H1 (cell line): ENCODE data around the gene ADSS1. TPM values are rescaled to one million over a fixed set of nuclear protein-coding genes. Genes with fewer than 3 reads are reported as not detected.

ENCODE experiments used
- ASH2L ChIP-seq: fragments of 200-600, 300-600 bp; sonication (generic); IDR thresholded peaks from one replicate; pipeline ENCODE4 v1.7.1; 2017; ENCODE audit warnings: low read length
- BACH1 ChIP-seq: IDR thresholded peaks from 2 replicates; pipeline ENCODE4 v1.6.1; 2012; ENCODE audit warnings: low read length, improper control_type of control experiment
- EP300 ChIP-seq, 2 experiments: IDR thresholded peaks; 1 replicate in 1 of 2; 2 replicates in 1 of 2; pipeline ENCODE4 v1.6.1; 2011 to 2012; ENCODE audit warnings: low read depth in 2 of 2, low read length in 2 of 2, mild to moderate bottlenecking in 2 of 2, borderline replicate concordance in 1 of 2, inconsistent platforms in 1 of 2, moderate library complexity in 1 of 2
- EZH2 ChIP-seq: fragments of 200-600 bp; sonication (generic); IDR thresholded peaks from 2 replicates; pipeline ENCODE4 v1.7.1; 2012; ENCODE audit warnings: low read depth, mild to moderate bottlenecking, moderate library complexity, low read length, inconsistent platforms; ENCODE audit not compliant: severe bottlenecking
- SRF ChIP-seq: IDR thresholded peaks from 2 replicates; pipeline ENCODE4 v1.6.1; 2011; ENCODE audit warnings: mild to moderate bottlenecking, low read depth, low read length, moderate library complexity
- TAF7 ChIP-seq: optimal IDR thresholded peaks from 2 replicates; pipeline ENCODE3; 2011; ENCODE audit warnings: low read depth, mild to moderate bottlenecking, inconsistent platforms, low read length, moderate library complexity, borderline replicate concordance
- TBP ChIP-seq: IDR thresholded peaks from 2 replicates; pipeline ENCODE4 v1.6.1; 2011; ENCODE audit warnings: low read depth, low read length, improper control_type of control experiment
- YY1 ChIP-seq: IDR thresholded peaks from 2 replicates; pipeline ENCODE4 v1.6.1; 2011; ENCODE audit warnings: low read depth, mild to moderate bottlenecking, low read length
- polyA plus RNA-seq, 7 experiments: library from polyadenylated mRNA; depleted of rRNA in 3 of 7; stranded (reverse) in 5 of 7; unstranded in 2 of 7; fragments of >200 nt in 5 of 7; fragments of 200-250 nt in 2 of 7; gene quantifications; 1 replicate in 5 of 7; 2 replicates in 1 of 7; 4 replicates in 1 of 7; pipeline versions ENCODE4 v1.2.1 to v1.2.3, GENCODE V29; 2011 to 2013; ENCODE audit warnings: missing spikeins in 2 of 7, mixed read lengths in 2 of 7
- total RNA-seq: library from RNA; stranded (reverse); fragmentation: NEBNext Ultra II Directional; extraction: Animal tissue kit (Norgen Biotek cat#: 25700); gene quantifications from 2 replicates; pipeline ENCODE4 v1.2.1, GENCODE V29; 2021
- TF ChIP-seq, protein P1 (sequence below): IDR thresholded peaks from 2 replicates; pipeline ENCODE4 v1.6.1; 2012; ENCODE audit warnings: low read length, inconsistent platforms

The ADSS1 gene
- total and polyA plus RNA-seq, 2 of the 8 experiments (the other 6 are each of a cell fraction or from before 2014, with no cell fraction given): 7.1 to 7.9 TPM

DNA sequence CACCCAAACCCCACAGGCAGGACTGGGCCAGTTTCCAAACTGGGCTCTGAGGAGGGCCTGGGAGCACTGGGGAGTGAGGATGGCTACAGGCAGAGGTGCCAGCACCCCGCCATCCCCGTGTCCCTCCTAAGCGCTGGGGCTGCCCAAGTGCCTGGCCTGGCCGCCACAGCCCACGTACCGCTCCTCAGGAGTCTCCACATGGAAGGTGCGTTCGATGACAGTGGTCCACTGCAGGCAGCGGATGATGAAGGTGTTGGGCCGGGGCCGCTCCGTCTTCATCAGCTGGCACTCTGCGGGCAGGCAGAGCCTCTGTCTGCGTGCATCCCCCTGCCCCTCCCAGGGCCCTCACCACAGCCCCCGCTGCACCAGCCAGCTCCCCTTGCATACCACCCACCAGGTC lies 52.5 kb downstream of the ADSS1 start (continued):
- TF ChIP-seq, protein P1, sequence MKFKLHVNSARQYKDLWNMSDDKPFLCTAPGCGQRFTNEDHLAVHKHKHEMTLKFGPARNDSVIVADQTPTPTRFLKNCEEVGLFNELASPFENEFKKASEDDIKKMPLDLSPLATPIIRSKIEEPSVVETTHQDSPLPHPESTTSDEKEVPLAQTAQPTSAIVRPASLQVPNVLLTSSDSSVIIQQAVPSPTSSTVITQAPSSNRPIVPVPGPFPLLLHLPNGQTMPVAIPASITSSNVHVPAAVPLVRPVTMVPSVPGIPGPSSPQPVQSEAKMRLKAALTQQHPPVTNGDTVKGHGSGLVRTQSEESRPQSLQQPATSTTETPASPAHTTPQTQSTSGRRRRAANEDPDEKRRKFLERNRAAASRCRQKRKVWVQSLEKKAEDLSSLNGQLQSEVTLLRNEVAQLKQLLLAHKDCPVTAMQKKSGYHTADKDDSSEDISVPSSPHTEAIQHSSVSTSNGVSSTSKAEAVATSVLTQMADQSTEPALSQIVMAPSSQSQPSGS: no peak
- TF ChIP-seq ASH2L (no peak), YY1 (no peak), TAF7 (no peak), TBP (no peak), EP300 (IDR thresholded peaks at IDR 0.05; ENCODE audit: borderline replicate concordance in 1 of 2, low read depth in 2 of 2, low read length in 2 of 2) (no peak), SRF (no peak), BACH1 (no peak), EZH2 (no peak)
